Liver (tissue), 9 donors: ENCODE data around the gene PIP4K2B. TPM values are rescaled to one million over a fixed set of nuclear protein-coding genes. Genes with fewer than 3 reads are reported as not detected.

Experiments used
- DNase-seq: peaks from one replicate; pipeline ENCODE4 v3.0.0-alpha.2; 2017; ENCODE audit warnings: low spot score
- H3K27ac ChIP-seq, 2 donors: one replicate each; pipeline ENCODE4 v1.7.0; 2013; ENCODE audit warnings: inconsistent platforms in 2 of 2, low read length in 2 of 2, control low read depth in 1 of 2, low read depth in 1 of 2, mild to moderate bottlenecking in 1 of 2
- H3K27me3 ChIP-seq, 4 donors: one replicate each; pipeline versions ENCODE4 v1.6.1 to v1.7.0; 2013; ENCODE audit warnings: low read length in 3 of 4, inconsistent platforms in 1 of 4, mild to moderate bottlenecking in 1 of 4, moderate library complexity in 1 of 4; ENCODE audit not compliant: control insufficient read depth in 4 of 4, insufficient read depth in 4 of 4
- H3K36me3 ChIP-seq, 4 donors: one replicate each; pipeline versions ENCODE4 v1.6.1 to v1.7.0; 2013; ENCODE audit warnings: low read length in 3 of 4, mild to moderate bottlenecking in 3 of 4, low read depth in 1 of 4, moderate library complexity in 1 of 4; ENCODE audit not compliant: control insufficient read depth in 4 of 4, insufficient read depth in 3 of 4
- H3K4me1 ChIP-seq, 4 donors: one replicate each; pipeline versions ENCODE4 v1.6.1 to v1.7.0; 2013; ENCODE audit warnings: low read length in 3 of 4, mild to moderate bottlenecking in 3 of 4, moderate library complexity in 1 of 4; ENCODE audit not compliant: control insufficient read depth in 4 of 4, insufficient read depth in 4 of 4
- H3K4me3 ChIP-seq, 3 donors: one replicate each; pipeline versions ENCODE4 v1.6.1 to v1.7.0; 2013; ENCODE audit warnings: low read length in 3 of 3, control low read depth in 1 of 3, low read depth in 1 of 3, mild to moderate bottlenecking in 1 of 3
- H3K9ac ChIP-seq, 2 donors: one replicate each; pipeline ENCODE4 v1.7.0; 2013; ENCODE audit warnings: low read length in 2 of 2, mild to moderate bottlenecking in 2 of 2, moderate library complexity in 2 of 2, control low read depth in 1 of 2, low read depth in 1 of 2
- H3K9me3 ChIP-seq, 4 donors: one replicate each; pipeline versions ENCODE4 v1.6.1 to v1.7.0; 2013; ENCODE audit warnings: low read length in 3 of 4; ENCODE audit not compliant: control insufficient read depth in 4 of 4
- CTCF ChIP-seq: fragments of 150-350 bp; IDR thresholded peaks from 2 replicates; pipeline ENCODE4 v1.5.1; 2017; ENCODE audit warnings: improper control_type of control experiment, low read depth, low read length; ENCODE audit not compliant: missing input control
- EGR1 ChIP-seq, 2 donors: IDR thresholded peaks; 2 replicates each; pipeline ENCODE4 v1.6.1; 2016 to 2018; ENCODE audit warnings: antibody characterized with exemption in 2 of 2, low read depth in 2 of 2
- FOXA1 ChIP-seq: IDR thresholded peaks from 2 replicates; pipeline ENCODE4 v1.6.1; 2016; ENCODE audit warnings: antibody characterized with exemption
- FOXA2 ChIP-seq: IDR thresholded peaks from 2 replicates; pipeline ENCODE4 v1.6.1; 2016; ENCODE audit warnings: antibody characterized with exemption
- GABPA ChIP-seq, 2 donors: IDR thresholded peaks in 1 of 2; conservative IDR thresholded peaks in 1 of 2; 2 replicates each; pipeline ENCODE4 v1.6.1; 2016; ENCODE audit warnings: antibody characterized with exemption in 2 of 2, mild to moderate bottlenecking in 1 of 2, moderate library complexity in 1 of 2
- HNF4A ChIP-seq, 2 donors: conservative IDR thresholded peaks; 2 replicates each; pipeline ENCODE4 v1.6.1; 2016; ENCODE audit warnings: antibody characterized with exemption in 2 of 2, mild to moderate bottlenecking in 2 of 2
- JUND ChIP-seq, 2 donors: IDR thresholded peaks; 2 replicates each; pipeline ENCODE4 v1.6.1; 2016; ENCODE audit warnings: antibody characterized with exemption in 2 of 2
- NR2F2 ChIP-seq: IDR thresholded peaks from 2 replicates; pipeline ENCODE4 v1.6.1; 2016; ENCODE audit warnings: antibody characterized with exemption
- RAD21 ChIP-seq, 2 donors: IDR thresholded peaks; 2 replicates each; pipeline ENCODE4 v1.6.1; 2016; ENCODE audit warnings: antibody characterized with exemption in 2 of 2, mild to moderate bottlenecking in 2 of 2
- RXRA ChIP-seq, 2 donors: IDR thresholded peaks; 2 replicates each; pipeline ENCODE4 v1.6.1; 2017 to 2018; ENCODE audit warnings: antibody characterized with exemption in 2 of 2, mild to moderate bottlenecking in 1 of 2
- SP1 ChIP-seq: IDR thresholded peaks from 2 replicates; pipeline ENCODE4 v1.6.1; 2018; ENCODE audit warnings: antibody characterized with exemption, mild to moderate bottlenecking
- TAF1 ChIP-seq: conservative IDR thresholded peaks from 2 replicates; pipeline ENCODE4 v1.6.1; 2016; ENCODE audit warnings: antibody characterized with exemption, mild to moderate bottlenecking
- YY1 ChIP-seq: IDR thresholded peaks from 2 replicates; pipeline ENCODE4 v1.6.1; 2016; ENCODE audit warnings: antibody characterized with exemption, mild to moderate bottlenecking
- WGBS: extraction: QIAGEN DNeasy Blood & Tissue Kit; methylation state at CpG from one replicate; pipeline ENCODE4 v1.1.7; 2013; 5-methylcytosine and 5-hydroxymethylcytosine counted together
- polyA plus RNA-seq, 2 donors: library from polyadenylated mRNA; stranded (reverse) in 1 of 2; unstranded in 1 of 2; fragments of 200-250 nt in 1 of 2; fragments of >200 nt in 1 of 2; fragmentation: Nextera tagmentation in 1 of 2; extraction: Ambion mirVana in 1 of 2; gene quantifications; one replicate each; pipeline versions ENCODE4 v1.2.1 to v1.2.3, GENCODE V29; 2013 to 2015
- total RNA-seq, 2 donors: library from RNA; depleted of rRNA; stranded (reverse); fragments of >200 nt; gene quantifications; one replicate each; pipeline ENCODE4 v1.2.3, GENCODE V29; 2014
- TF ChIP-seq, protein P1 (sequence below): IDR thresholded peaks from 2 replicates; pipeline ENCODE4 v1.6.1; 2016; ENCODE audit warnings: antibody characterized with exemption
- TF ChIP-seq, protein P2 (sequence below): IDR thresholded peaks from 2 replicates; pipeline ENCODE4 v1.6.1; 2016; ENCODE audit warnings: antibody characterized with exemption
- donor health status: healthy.
- donor health status: healthy.
- donor health status: healthy.
- donor health status: healthy.
- donor health status: healthy.

Gene PIP4K2B
- total and polyA plus RNA-seq, 4 donors, result 2.4 to 21.5 (median 13.6) TPM

GRCh38 chr17:38751808-38752307, 47.5 kb downstream of the PIP4K2B start:
- H3K27me3 ChIP-seq, result no peaks in the 10 kb centered on the region
- peak overlapping the region; percentile 89 to 94 for H3K27ac ChIP-seq
- H3K4me3 ChIP-seq, result peak overlapping the region; percentile 55 to 94 (median 86)
- TF ChIP-seq GABPA (IDR thresholded peaks at IDR 0.05 in 1 of 2, conservative IDR thresholded peaks at IDR 0.05 in 1 of 2), result no peak
- TF ChIP-seq, protein P1, sequence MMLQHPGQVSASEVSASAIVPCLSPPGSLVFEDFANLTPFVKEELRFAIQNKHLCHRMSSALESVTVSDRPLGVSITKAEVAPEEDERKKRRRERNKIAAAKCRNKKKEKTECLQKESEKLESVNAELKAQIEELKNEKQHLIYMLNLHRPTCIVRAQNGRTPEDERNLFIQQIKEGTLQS, result peak; percentile 100
- TF ChIP-seq, protein P2, sequence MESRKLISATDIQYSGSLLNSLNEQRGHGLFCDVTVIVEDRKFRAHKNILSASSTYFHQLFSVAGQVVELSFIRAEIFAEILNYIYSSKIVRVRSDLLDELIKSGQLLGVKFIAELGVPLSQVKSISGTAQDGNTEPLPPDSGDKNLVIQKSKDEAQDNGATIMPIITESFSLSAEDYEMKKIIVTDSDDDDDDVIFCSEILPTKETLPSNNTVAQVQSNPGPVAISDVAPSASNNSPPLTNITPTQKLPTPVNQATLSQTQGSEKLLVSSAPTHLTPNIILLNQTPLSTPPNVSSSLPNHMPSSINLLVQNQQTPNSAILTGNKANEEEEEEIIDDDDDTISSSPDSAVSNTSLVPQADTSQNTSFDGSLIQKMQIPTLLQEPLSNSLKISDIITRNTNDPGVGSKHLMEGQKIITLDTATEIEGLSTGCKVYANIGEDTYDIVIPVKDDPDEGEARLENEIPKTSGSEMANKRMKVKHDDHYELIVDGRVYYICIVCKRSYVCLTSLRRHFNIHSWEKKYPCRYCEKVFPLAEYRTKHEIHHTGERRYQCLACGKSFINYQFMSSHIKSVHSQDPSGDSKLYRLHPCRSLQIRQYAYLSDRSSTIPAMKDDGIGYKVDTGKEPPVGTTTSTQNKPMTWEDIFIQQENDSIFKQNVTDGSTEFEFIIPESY, result no peak
- TF ChIP-seq YY1, result peak; percentile 88
- TF ChIP-seq JUND (IDR thresholded peaks at IDR 0.05), result no peak
- no peak for TF ChIP-seq FOXA1
- DNase-seq, result peak; percentile 89
- H3K9me3 ChIP-seq, result no peaks in the 10 kb centered on the region
- peak overlapping the region; percentile 30 to 91 for H3K9ac ChIP-seq
- under 1% methylated on average over 44 of the region's 44 CpGs for WGBS
- H3K4me1 ChIP-seq, result peaks cover 13 to 52% (median 43%) of the 10 kb centered on the region in 4 donors
- H3K36me3 ChIP-seq, result peaks cover 1 to 11% (median 9%) of the 10 kb centered on the region in 4 donors

DNA sequence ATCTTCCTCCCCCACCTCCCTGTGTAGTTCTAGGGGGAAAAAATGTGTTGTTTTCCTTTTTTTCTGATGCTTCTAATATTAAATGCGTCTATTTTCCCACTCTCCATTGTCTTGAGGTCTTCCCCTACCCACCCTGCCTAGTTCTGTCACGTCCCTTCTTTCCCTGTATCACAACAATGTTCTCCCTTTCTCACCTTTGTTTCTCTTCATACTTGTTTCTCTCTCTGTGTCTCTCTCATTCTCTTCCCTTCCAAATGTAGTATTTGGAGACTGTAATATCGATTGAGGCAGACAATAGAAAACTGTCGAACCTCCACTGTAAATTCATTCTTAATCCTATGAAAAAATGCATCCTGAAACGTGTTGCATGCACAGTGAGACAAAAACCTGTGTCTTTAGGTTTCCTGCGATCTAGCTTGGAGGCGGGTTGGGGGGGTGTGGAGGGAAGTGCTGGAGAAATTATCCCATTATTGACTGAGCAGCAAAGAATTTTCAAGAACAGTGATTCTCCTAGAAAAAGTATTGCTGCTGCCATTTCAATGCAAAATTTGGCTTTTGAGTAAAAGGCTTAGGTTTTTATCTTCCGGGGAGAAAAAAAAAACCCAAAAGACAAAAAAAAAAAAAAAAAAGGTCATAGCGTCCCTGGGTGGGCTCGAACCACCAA, 48.1 kb downstream of the PIP4K2B start:
- WGBS, result 6% methylated on average over 10 of the region's 10 CpGs
- Histone ChIP-seq H3K4me3 (peak overlapping the region in 1 of 3 donors; percentile 55), H3K27ac (peak overlapping the region in 1 of 2 donors; percentile 94), H3K9me3 (no peaks in the 10 kb centered on the region), H3K9ac (peak overlapping the region in 1 of 2 donors; percentile 42), H3K4me1 (peaks cover 14 to 53% (median 45%) of the 10 kb centered on the region in 4 donors), H3K36me3 (peaks cover under 1 to 11% (median 9%) of the 10 kb centered on the region in 4 donors), H3K27me3 (no peaks in the 10 kb centered on the region)
- no peak for TF ChIP-seq RAD21 (IDR thresholded peaks at IDR 0.05)
- no peak for TF ChIP-seq HNF4A (conservative IDR thresholded peaks at IDR 0.05)
- no peak for TF ChIP-seq NR2F2
- DNase-seq, result no peak

GRCh38 chr17:38750312-38751121, 48.8 kb downstream of the PIP4K2B start:
- no peak overlapping the region for H3K9ac ChIP-seq
- no peaks in the 10 kb centered on the region for H3K27me3 ChIP-seq
- WGBS, result 28% methylated on average over 28 of the region's 28 CpGs
- TF ChIP-seq CTCF (no peak), RAD21 (IDR thresholded peaks at IDR 0.05) (no peak), NR2F2 (no peak), EGR1 (IDR thresholded peaks at IDR 0.05; ENCODE audit: low read depth in 2 of 2) (no peak), YY1 (no peak), SP1 (no peak), TAF1 (no peak), FOXA2 (no peak), RXRA (IDR thresholded peaks at IDR 0.05) (no peak), JUND (IDR thresholded peaks at IDR 0.05) (no peak)
- TF ChIP-seq, protein P2, result no peak
- H3K4me1 ChIP-seq, result peaks cover 17 to 53% (median 45%) of the 10 kb centered on the region in 4 donors
- H3K9me3 ChIP-seq, result no peaks in the 10 kb centered on the region
- no peak for DNase-seq
- H3K4me3 ChIP-seq, result no peak overlapping the region
- H3K36me3 ChIP-seq, result peaks cover 0 to 4% (median 2%) of the 10 kb centered on the region in 4 donors
- peak overlapping the region in 1 of 2 donors; percentile 69 for H3K27ac ChIP-seq
